Inferior parietal cortex (tissue), 1 donor: ENCODE measurements around the gene MAP3K9.
A peak's percentile ranks its signal among the peaks of the same experiment; 100 is the strongest.

Experiments
- DNase-seq: peaks from one replicate; pipeline ENCODE4 v3.0.0-alpha.2; 2016; ENCODE audit errors: extremely low spot score

MAP3K9 gene

GRCh38 chr14:70699646-70700045, 109.7 kb downstream of the MAP3K9 start:
- DNase-seq: no peak

GRCh38 chr14:70698288-70698687, 111.0 kb downstream of the MAP3K9 start:
- no peak for DNase-seq

- no peak for DNase-seq
Observed at GRCh38 chr14:70697701-70698100, 111.6 kb downstream of the MAP3K9 start.

GRCh38 chr14:70696026-70696425, 113.3 kb downstream of the MAP3K9 start:
- no peak for DNase-seq

- no peak for DNase-seq
Observed at GRCh38 chr14:70692210-70692609, 117.1 kb downstream of the MAP3K9 start.

GRCh38 chr14:70685474-70686197, 123.7 kb downstream of the MAP3K9 start:
- DNase-seq: peak; percentile 16

GRCh38 chr14:70683983-70684382, 125.3 kb downstream of the MAP3K9 start:
- DNase-seq: no peak

- no peak for DNase-seq
Observed at GRCh38 chr14:70680748-70681147, 128.6 kb downstream of the MAP3K9 start.

- no peak for DNase-seq
Observed at GRCh38 chr14:70677341-70677740, 132.0 kb downstream of the MAP3K9 start.
